ENCODE data around the gene SFMBT2. TPM values are rescaled to one million over a fixed set of nuclear protein-coding genes. Genes with fewer than 3 reads are reported as not detected.
A peak's percentile ranks its signal among the peaks of the same experiment; 100 is the strongest.

SFMBT2 gene
- total RNA-seq, 1 experiment from 2014 or later, result 8.2 TPM

- Histone ChIP-seq H3K4me1 (no peaks in the 10 kb centered on the region), H3K27me3 (no peaks in the 10 kb centered on the region), H3K9me3 (replicated peaks) (no peaks in the 10 kb centered on the region), H3K4me3 (no peak overlapping the region), H3K27ac (no peak overlapping the region), H3K36me3 (no peaks in the 10 kb centered on the region)
- peak; percentile 10 to 23 for DNase-seq
Observed at GRCh38 chr10:7173948-7174347, 236.9 kb downstream of the SFMBT2 start.

GRCh38 chr10:7171825-7172224 lies 239.0 kb downstream of the SFMBT2 start:
- Histone ChIP-seq H3K4me1 (no peaks in the 10 kb centered on the region), H3K4me3 (no peak overlapping the region), H3K36me3 (no peaks in the 10 kb centered on the region), H3K9me3 (replicated peaks) (no peaks in the 10 kb centered on the region), H3K27me3 (no peaks in the 10 kb centered on the region), H3K27ac (no peak overlapping the region)
- no peak for DNase-seq

GRCh38 chr10:7170626-7171322 lies 240.1 kb downstream of the SFMBT2 start:
- DNase-seq, result no peak
- no peak overlapping the region for H3K4me3 ChIP-seq
- no peaks in the 10 kb centered on the region for H3K27me3 ChIP-seq
- H3K36me3 ChIP-seq, result no peaks in the 10 kb centered on the region
- no peaks in the 10 kb centered on the region for H3K4me1 ChIP-seq
- no peaks in the 10 kb centered on the region for H3K9me3 ChIP-seq (replicated peaks)
- no peak overlapping the region for H3K27ac ChIP-seq

GRCh38 chr10:7168414-7168813 lies 242.4 kb downstream of the SFMBT2 start:
- H3K4me1 ChIP-seq, result no peaks in the 10 kb centered on the region
- DNase-seq, result no peak
- H3K27ac ChIP-seq, result no peak overlapping the region
- no peaks in the 10 kb centered on the region for H3K9me3 ChIP-seq (replicated peaks)
- no peaks in the 10 kb centered on the region for H3K27me3 ChIP-seq
- H3K4me3 ChIP-seq, result no peak overlapping the region
- H3K36me3 ChIP-seq, result no peaks in the 10 kb centered on the region

- H3K27ac ChIP-seq, result no peak overlapping the region
- no peaks in the 10 kb centered on the region for H3K4me1 ChIP-seq
- H3K4me3 ChIP-seq, result no peak overlapping the region
- H3K36me3 ChIP-seq, result no peaks in the 10 kb centered on the region
- H3K27me3 ChIP-seq, result no peaks in the 10 kb centered on the region
- no peaks in the 10 kb centered on the region for H3K9me3 ChIP-seq (replicated peaks)
- DNase-seq, result no peak
Observed at GRCh38 chr10:7165500-7166177, 245.2 kb downstream of the SFMBT2 start.

- Histone ChIP-seq H3K4me1 (no peaks in the 10 kb centered on the region), H3K9me3 (replicated peaks) (no peaks in the 10 kb centered on the region), H3K4me3 (no peak overlapping the region), H3K27ac (no peak overlapping the region), H3K27me3 (no peaks in the 10 kb centered on the region), H3K36me3 (no peaks in the 10 kb centered on the region)
- DNase-seq, result no peak
Observed at GRCh38 chr10:7164955-7165354, 245.9 kb downstream of the SFMBT2 start.

GRCh38 chr10:7162331-7162730 lies 248.5 kb downstream of the SFMBT2 start:
- Histone ChIP-seq H3K4me3 (no peak overlapping the region), H3K9me3 (replicated peaks) (no peaks in the 10 kb centered on the region), H3K27ac (no peak overlapping the region), H3K36me3 (no peaks in the 10 kb centered on the region), H3K4me1 (no peaks in the 10 kb centered on the region), H3K27me3 (no peaks in the 10 kb centered on the region)
- no peak for DNase-seq

- no peak for DNase-seq
Observed at GRCh38 chr10:7161484-7162250, 249.2 kb downstream of the SFMBT2 start.

GRCh38 chr10:7159928-7160327 lies 250.9 kb downstream of the SFMBT2 start:
- no peaks in the 10 kb centered on the region for H3K4me1 ChIP-seq
- no peaks in the 10 kb centered on the region for H3K9me3 ChIP-seq (replicated peaks)
- no peaks in the 10 kb centered on the region for H3K27me3 ChIP-seq
- H3K27ac ChIP-seq, result no peak overlapping the region
- no peaks in the 10 kb centered on the region for H3K36me3 ChIP-seq
- no peak for DNase-seq
- H3K4me3 ChIP-seq, result no peak overlapping the region

More at GRCh38 chr10:7161484-7162250, 249.2 kb downstream of the SFMBT2 start:
- H3K27ac ChIP-seq, result no peak overlapping the region
- no peak overlapping the region for H3K4me3 ChIP-seq
- H3K9me3 ChIP-seq (replicated peaks), result no peaks in the 10 kb centered on the region
- H3K36me3 ChIP-seq, result no peaks in the 10 kb centered on the region
- no peaks in the 10 kb centered on the region for H3K27me3 ChIP-seq
- H3K4me1 ChIP-seq, result no peaks in the 10 kb centered on the region

GRCh38 chr10:7159517-7159916 lies 251.3 kb downstream of the SFMBT2 start:
- H3K4me3 ChIP-seq, result no peak overlapping the region
- no peaks in the 10 kb centered on the region for H3K36me3 ChIP-seq
- no peak overlapping the region for H3K27ac ChIP-seq
- DNase-seq, result no peak
- H3K4me1 ChIP-seq, result no peaks in the 10 kb centered on the region
- no peaks in the 10 kb centered on the region for H3K9me3 ChIP-seq (replicated peaks)
- no peaks in the 10 kb centered on the region for H3K27me3 ChIP-seq

- Histone ChIP-seq H3K4me1 (0 out of 2 replicates have a peak, but pooled peaks cover 2% of the 10 kb centered on the region), H3K9me3 (replicated peaks) (no peaks in the 10 kb centered on the region), H3K27ac (no peak overlapping the region), H3K36me3 (no peaks in the 10 kb centered on the region), H3K27me3 (no peaks in the 10 kb centered on the region), H3K4me3 (no peak overlapping the region)
- DNase-seq, result no peak
Observed at GRCh38 chr10:7157091-7157490, 253.7 kb downstream of the SFMBT2 start.

GRCh38 chr10:7153750-7154149 lies 257.1 kb downstream of the SFMBT2 start:
- H3K4me1 ChIP-seq, result 0 out of 2 replicates have a peak, but pooled peaks cover 2% of the 10 kb centered on the region
- H3K36me3 ChIP-seq, result no peaks in the 10 kb centered on the region
- H3K27ac ChIP-seq, result no peak overlapping the region
- no peak overlapping the region for H3K4me3 ChIP-seq
- no peaks in the 10 kb centered on the region for H3K9me3 ChIP-seq (replicated peaks)
- DNase-seq, result no peak
- H3K27me3 ChIP-seq, result no peaks in the 10 kb centered on the region

GRCh38 chr10:7152982-7153381 lies 257.9 kb downstream of the SFMBT2 start:
- Histone ChIP-seq H3K27ac (no peak overlapping the region), H3K27me3 (no peaks in the 10 kb centered on the region), H3K36me3 (no peaks in the 10 kb centered on the region), H3K9me3 (replicated peaks) (no peaks in the 10 kb centered on the region), H3K4me3 (no peak overlapping the region), H3K4me1 (0 out of 2 replicates have a peak, but pooled peaks cover 2% of the 10 kb centered on the region)
- peak; percentile 5 to 40 for DNase-seq

- no peak for DNase-seq
- no peak overlapping the region for H3K4me3 ChIP-seq
- no peak overlapping the region for H3K27ac ChIP-seq
- H3K9me3 ChIP-seq (replicated peaks), result no peaks in the 10 kb centered on the region
- H3K36me3 ChIP-seq, result no peaks in the 10 kb centered on the region
- H3K27me3 ChIP-seq, result no peaks in the 10 kb centered on the region
- H3K4me1 ChIP-seq, result 0 out of 2 replicates have a peak, but pooled peaks cover 2% of the 10 kb centered on the region
Observed at GRCh38 chr10:7152341-7152740, 258.5 kb downstream of the SFMBT2 start.

GRCh38 chr10:7151538-7151937 lies 259.3 kb downstream of the SFMBT2 start:
- H3K4me1 ChIP-seq, result 0 out of 2 replicates have a peak, but pooled peaks cover 2% of the 10 kb centered on the region
- no peaks in the 10 kb centered on the region for H3K27me3 ChIP-seq
- H3K9me3 ChIP-seq (replicated peaks), result no peaks in the 10 kb centered on the region
- H3K36me3 ChIP-seq, result no peaks in the 10 kb centered on the region
- H3K4me3 ChIP-seq, result no peak overlapping the region
- DNase-seq, result no peak
- no peak overlapping the region for H3K27ac ChIP-seq
